ENCODE data around the gene MYADM. TPM values are rescaled to one million over a fixed set of nuclear protein-coding genes. Genes with fewer than 3 reads are reported as not detected.
A peak's percentile ranks its signal among the peaks of the same experiment; 100 is the strongest.
"Not testable (repeated sequence)": the region's sequence is repeated elsewhere in the genome, so short reads cannot be mapped to it uniquely, and the experiment has no call there.

MYADM gene
- total and polyA plus RNA-seq, 8 donors: 14.0 to 57.6 (median 31.0) TPM

- 0 to 1% methylated on average over 58 to 75 of the region's 75 CpGs for WGBS, 2 donors
- TF ChIP-seq CTCF (IDR thresholded peaks at IDR 0.05): peak in 2 of 4 donors; percentile 35 to 43
- H3K27ac ChIP-seq: peak overlapping the region; percentile 80 to 87 (median 84)
- ATAC-seq (peak; percentile 66 to 76 (median 67)), DNase-seq (peak; percentile 84 to 97 (median 90)), FAIRE-seq (no peak)
- no peaks in the 10 kb centered on the region for H3K27me3 ChIP-seq
- no peaks in the 10 kb centered on the region for H3K9me3 ChIP-seq
- H3K4me3 ChIP-seq: peak overlapping the region; percentile 52 to 86 (median 76)
- peaks cover 0 to 6% (median 0%) of the 10 kb centered on the region in 3 donors for H3K4me1 ChIP-seq
- intact Hi-C loops (cut with DNase I): no loop called here
- peaks cover 0 to 8% (median 5%) of the 10 kb centered on the region in 3 donors for H3K36me3 ChIP-seq
Observed at GRCh38 chr19:53868892-53869804, 1.5 kb downstream of the MYADM start.

- ATAC-seq; FAIRE-seq; H3K4me1 ChIP-seq; intact Hi-C loops (cut with DNase I); H3K9me3 ChIP-seq; H3K27me3 ChIP-seq: not testable (repeated sequence)
- peak in 1 of 6 donors; percentile 75 for DNase-seq
- Histone ChIP-seq H3K36me3 (peaks cover 0 to 11% (median 5%) of the 10 kb centered on the region in 3 donors), H3K4me3 (peak overlapping the region; percentile 52 to 86 (median 76)), H3K27ac (peak overlapping the region; percentile 80 to 87 (median 84))
- 1 to 2% methylated on average over 18 to 24 of the region's 24 CpGs for whole genome bisulfite sequencing, 2 donors
Observed at GRCh38 chr19:53869805-53870484, 2.3 kb downstream of the MYADM start.

- intact Hi-C loops (cut with DNase I): no loop called here
- no peak for TF ChIP-seq CTCF (IDR thresholded peaks at IDR 0.05)
- H3K36me3 ChIP-seq: peaks cover 0 to 11% (median 5%) of the 10 kb centered on the region in 3 donors
- peak overlapping the region in 2 of 4 donors; percentile 11 to 86 for H3K4me3 ChIP-seq
- 23 to 24% methylated on average over 5 of the region's 5 CpGs for WGBS, 2 donors
- peaks cover 0 to 6% (median 0%) of the 10 kb centered on the region in 3 donors for H3K4me1 ChIP-seq
- H3K9me3 ChIP-seq: no peaks in the 10 kb centered on the region
- H3K27ac ChIP-seq: peak overlapping the region in 3 of 4 donors; percentile 9 to 39 (median 39)
- ATAC-seq (peak in 1 of 4 donors; percentile 6), DNase-seq (peak in 1 of 6 donors; percentile 36), FAIRE-seq (no peak)
- no peaks in the 10 kb centered on the region for H3K27me3 ChIP-seq
Observed at GRCh38 chr19:53870485-53870844, 2.8 kb downstream of the MYADM start.

- Histone ChIP-seq H3K4me3 (no peak overlapping the region), H3K27me3 (no peaks in the 10 kb centered on the region), H3K9me3 (no peaks in the 10 kb centered on the region), H3K36me3 (peaks cover 0 to 11% (median 5%) of the 10 kb centered on the region in 3 donors), H3K27ac (peak overlapping the region in 1 of 4 donors; percentile 9), H3K4me1 (peaks cover 0 to 6% (median 0%) of the 10 kb centered on the region in 3 donors)
- DNase-seq: no peak
- ATAC-seq: no peak
- 63 to 76% methylated on average over 7 of the region's 7 CpGs for WGBS, 2 donors
- intact Hi-C loops (cut with DNase I): no loop called here
- FAIRE-seq: no peak
- TF ChIP-seq CTCF (IDR thresholded peaks at IDR 0.05): no peak
Observed at GRCh38 chr19:53871454-53871853, 3.8 kb downstream of the MYADM start.

GRCh38 chr19:53872762-53873161 lies 5.1 kb downstream of the MYADM start:
- Histone ChIP-seq H3K9me3 (no peaks in the 10 kb centered on the region), H3K4me3 (no peak overlapping the region), H3K27me3 (no peaks in the 10 kb centered on the region), H3K27ac (no peak overlapping the region), H3K4me1 (no peaks in the 10 kb centered on the region), H3K36me3 (peaks cover 0 to 11% (median 5%) of the 10 kb centered on the region in 3 donors)
- WGBS, 2 donors: 74 to 77% methylated on average over 6 of the region's 6 CpGs
- no peak for DNase-seq
- no peak for TF ChIP-seq CTCF (IDR thresholded peaks at IDR 0.05)
- FAIRE-seq: no peak
- intact Hi-C loops (cut with DNase I): no loop called here
- ATAC-seq: no peak
